ENCODE measurements around the gene USP3. TPM values are rescaled to one million over a fixed set of nuclear protein-coding genes. Genes with fewer than 3 reads are reported as not detected.
"Not testable (repeated sequence)": the region's sequence is repeated elsewhere in the genome, so short reads cannot be mapped to it uniquely, and the experiment has no call there.

The USP3 gene
- total and polyA plus RNA-seq, 2 experiments from 2014 or later, result 15.4 to 21.0 TPM

GRCh38 chr15:63530752-63531299, 26.4 kb downstream of the USP3 start:
- Histone ChIP-seq H3K27ac (no peak overlapping the region), H3K4me2 (ENCODE audit: unreplicated experiment) (no peak overlapping the region), H3K79me2 (ENCODE audit: insufficient read depth) (peaks cover 89% of the 10 kb centered on the region), H2AFZ (no peak overlapping the region), H3K9ac (no peak overlapping the region), H3K4me3 (no peak overlapping the region), H3K9me2 (ENCODE audit: insufficient read depth) (no peaks in the 10 kb centered on the region), H3K9me3 (ENCODE audit: low read depth) (no peaks in the 10 kb centered on the region), H4K20me1 (ENCODE audit: insufficient read depth) (no peaks in the 10 kb centered on the region), H3F3A (ENCODE audit: insufficient read depth) (no peaks in the 10 kb centered on the region), H3K27me3 (replicated peaks; ENCODE audit: insufficient read depth) (no peaks in the 10 kb centered on the region), H3K36me3 (ENCODE audit: low read depth) (no peaks in the 10 kb centered on the region), H3K4me1 (ENCODE audit: insufficient read depth) (peaks cover 20% of the 10 kb centered on the region)
- no peak for DNase-seq
- 94 to 99% methylated on average over 3 of the region's 3 CpGs for WGBS, 2 experiments (ENCODE audit: low coverage in 1 of 2, low lambda C conversion rate in 2 of 2, missing lambda C conversion rate in 2 of 2)
- no peak for TF ChIP-seq EZH2phosphoT487 (IDR thresholded peaks at IDR 0.05; ENCODE audit: insufficient read depth, low read depth)
- no peak for TF ChIP-seq EZH2 (IDR thresholded peaks at IDR 0.05; ENCODE audit: insufficient read depth, poor library complexity, severe bottlenecking)
- in situ Hi-C loops (cut with MboI), result no loop called here

- Histone ChIP-seq H3K4me2 (ENCODE audit: unreplicated experiment) (no peak overlapping the region), H3K9ac (no peak overlapping the region), H3K79me2 (ENCODE audit: insufficient read depth) (peaks cover 86% of the 10 kb centered on the region), H3K4me3 (no peak overlapping the region), H3K9me3 (ENCODE audit: low read depth) (no peaks in the 10 kb centered on the region), H3K9me2 (ENCODE audit: insufficient read depth) (no peaks in the 10 kb centered on the region), H3K27ac (no peak overlapping the region), H3F3A (ENCODE audit: insufficient read depth) (no peaks in the 10 kb centered on the region), H2AFZ (no peak overlapping the region), H3K4me1 (ENCODE audit: insufficient read depth) (peaks cover 15% of the 10 kb centered on the region), H4K20me1 (ENCODE audit: insufficient read depth) (no peaks in the 10 kb centered on the region), H3K27me3 (replicated peaks; ENCODE audit: insufficient read depth) (no peaks in the 10 kb centered on the region), H3K36me3 (ENCODE audit: low read depth) (no peaks in the 10 kb centered on the region)
- TF ChIP-seq EZH2phosphoT487 (IDR thresholded peaks at IDR 0.05; ENCODE audit: insufficient read depth, low read depth) (no peak), EZH2 (IDR thresholded peaks at IDR 0.05; ENCODE audit: insufficient read depth, poor library complexity, severe bottlenecking) (no peak)
- in situ Hi-C loops (cut with MboI), result no loop called here
- DNase-seq, result no peak
- WGBS, 2 experiments (ENCODE audit: low coverage in 1 of 2, low lambda C conversion rate in 2 of 2, missing lambda C conversion rate in 2 of 2), result 95 to 96% methylated on average over 4 of the region's 4 CpGs
These were observed 27.2 kb downstream of the USP3 start for GRCh38 chr15:63531586-63531985.

GRCh38 chr15:63532307-63532744, 27.9 kb downstream of the USP3 start:
- Histone ChIP-seq H3K9me2 (ENCODE audit: insufficient read depth) (no peaks in the 10 kb centered on the region), H3K4me1 (ENCODE audit: insufficient read depth) (peaks cover 15% of the 10 kb centered on the region), H4K20me1 (ENCODE audit: insufficient read depth) (no peaks in the 10 kb centered on the region), H3K4me2 (ENCODE audit: unreplicated experiment) (peak overlapping the region; percentile 37), H3K9ac (no peak overlapping the region), H2AFZ (peak overlapping the region; percentile 49), H3K27ac (no peak overlapping the region), H3K9me3 (ENCODE audit: low read depth) (no peaks in the 10 kb centered on the region), H3F3A (ENCODE audit: insufficient read depth) (no peaks in the 10 kb centered on the region), H3K36me3 (ENCODE audit: low read depth) (no peaks in the 10 kb centered on the region), H3K79me2 (ENCODE audit: insufficient read depth) (peaks cover 84% of the 10 kb centered on the region), H3K4me3 (no peak overlapping the region), H3K27me3 (replicated peaks; ENCODE audit: insufficient read depth) (no peaks in the 10 kb centered on the region)
- peak; percentile 66 for DNase-seq
- TF ChIP-seq EZH2phosphoT487 (IDR thresholded peaks at IDR 0.05; ENCODE audit: insufficient read depth, low read depth), result no peak
- no peak for TF ChIP-seq EZH2 (IDR thresholded peaks at IDR 0.05; ENCODE audit: insufficient read depth, poor library complexity, severe bottlenecking)
- in situ Hi-C loops (cut with MboI), result no loop called here
- WGBS, 2 experiments (ENCODE audit: low coverage in 1 of 2, low lambda C conversion rate in 2 of 2, missing lambda C conversion rate in 2 of 2), result 14 to 19% methylated on average over 5 of the region's 5 CpGs

- 95 to 97% methylated on average over 3 of the region's 3 CpGs for WGBS, 2 experiments (ENCODE audit: low coverage in 1 of 2, low lambda C conversion rate in 2 of 2, missing lambda C conversion rate in 2 of 2)
- H3K9ac ChIP-seq; H3K4me1 ChIP-seq (ENCODE audit: insufficient read depth); H3K36me3 ChIP-seq (ENCODE audit: low read depth); H3K27ac ChIP-seq; H2AFZ ChIP-seq; H3K27me3 ChIP-seq (replicated peaks; ENCODE audit: insufficient read depth); H3K4me2 ChIP-seq (ENCODE audit: unreplicated experiment); DNase-seq; in situ Hi-C loops (cut with MboI); H3K4me3 ChIP-seq; H3F3A ChIP-seq (ENCODE audit: insufficient read depth); H3K9me3 ChIP-seq (ENCODE audit: low read depth); H3K9me2 ChIP-seq (ENCODE audit: insufficient read depth); H4K20me1 ChIP-seq (ENCODE audit: insufficient read depth): not testable (repeated sequence)
- peaks cover 73% of the 10 kb centered on the region for H3K79me2 ChIP-seq (ENCODE audit: insufficient read depth)
These were observed 30.5 kb downstream of the USP3 start for GRCh38 chr15:63534888-63535287.

- no peak overlapping the region for H3K27ac ChIP-seq
- H3K9ac ChIP-seq, result no peak overlapping the region
- H3K27me3 ChIP-seq (replicated peaks; ENCODE audit: insufficient read depth), result no peaks in the 10 kb centered on the region
- H3F3A ChIP-seq (ENCODE audit: insufficient read depth), result no peaks in the 10 kb centered on the region
- H3K4me2 ChIP-seq (ENCODE audit: unreplicated experiment), result no peak overlapping the region
- no peak for DNase-seq
- H3K36me3 ChIP-seq (ENCODE audit: low read depth), result peaks cover 8% of the 10 kb centered on the region; the same call in 1 of the 2 replicates
- H3K9me3 ChIP-seq (ENCODE audit: low read depth), result no peaks in the 10 kb centered on the region
- 87 to 91% methylated on average over 3 of the region's 3 CpGs for WGBS, 2 experiments (ENCODE audit: low coverage in 1 of 2, low lambda C conversion rate in 2 of 2, missing lambda C conversion rate in 2 of 2)
- H4K20me1 ChIP-seq (ENCODE audit: insufficient read depth), result no peaks in the 10 kb centered on the region
- no peak overlapping the region for H3K4me3 ChIP-seq
- H3K79me2 ChIP-seq (ENCODE audit: insufficient read depth), result peaks cover 65% of the 10 kb centered on the region
- TF ChIP-seq EZH2 (IDR thresholded peaks at IDR 0.05; ENCODE audit: insufficient read depth, poor library complexity, severe bottlenecking) (no peak), EZH2phosphoT487 (IDR thresholded peaks at IDR 0.05; ENCODE audit: insufficient read depth, low read depth) (no peak)
- H2AFZ ChIP-seq, result no peak overlapping the region
- H3K9me2 ChIP-seq (ENCODE audit: insufficient read depth), result no peaks in the 10 kb centered on the region
- peaks cover 6% of the 10 kb centered on the region for H3K4me1 ChIP-seq (ENCODE audit: insufficient read depth)
- in situ Hi-C loops (cut with MboI), result no loop called here
These were observed 31.3 kb downstream of the USP3 start for GRCh38 chr15:63535689-63536088.

Data from GM23248 (cell line).